Measurements from ENCODE around the gene SESTD1. TPM values are rescaled to one million over a fixed set of nuclear protein-coding genes. Genes with fewer than 3 reads are reported as not detected.
"Not testable (repeated sequence)": the region's sequence is repeated elsewhere in the genome, so short reads cannot be mapped to it uniquely, and the experiment has no call there.

SESTD1 gene
- total RNA-seq, 1 donor from 2014 or later, result 49.2 TPM

GRCh38 chr2:179224361-179224760 lies 40.3 kb downstream of the SESTD1 start:
- Mint-ChIP-seq H3K27me3 (no peaks in the 10 kb centered on the region), H3K27ac (peak overlapping the region; percentile 11), H3K4me3 (no peak overlapping the region), H3K36me3 (ENCODE audit: low read depth) (peaks cover 5% of the 10 kb centered on the region), H3K4me1 (peaks cover 56% of the 10 kb centered on the region), H3K9me3 (no peaks in the 10 kb centered on the region)
- ChIA-PET CTCF (no interaction called here), POLR2A (no interaction called here)
- intact Hi-C loops (cut with micrococcal nuclease), result no loop called here
- ATAC-seq (ENCODE audit: low read depth) (no peak), DNase-seq (no peak)
- no peak for TF ChIP-seq CTCF (IDR thresholded peaks at IDR 0.05)

GRCh38 chr2:179222076-179222475 lies 42.6 kb downstream of the SESTD1 start:
- intact Hi-C loops (cut with micrococcal nuclease), result no loop called here
- H3K36me3 Mint-ChIP-seq (ENCODE audit: low read depth), result peaks cover 4% of the 10 kb centered on the region
- no peak overlapping the region for H3K27ac Mint-ChIP-seq
- POLR2A ChIA-PET, result interaction anchor here (0.7 kb wide), 2 partner anchors 331 to 380 kb away, joined by 3 read pairs; no protein-coding TSS in a partner anchor
- no peak for TF ChIP-seq CTCF (IDR thresholded peaks at IDR 0.05)
- ATAC-seq (ENCODE audit: low read depth), result no peak
- H3K27me3 Mint-ChIP-seq, result no peaks in the 10 kb centered on the region
- CTCF ChIA-PET, result interaction anchor here (1.5 kb wide), 1 partner anchor 225 kb away, joined by 6 read pairs; no protein-coding TSS in a partner anchor
- H3K4me1 Mint-ChIP-seq, result peaks cover 50% of the 10 kb centered on the region
- H3K4me3 Mint-ChIP-seq, result no peak overlapping the region
- DNase-seq, result no peak
- no peaks in the 10 kb centered on the region for H3K9me3 Mint-ChIP-seq

GRCh38 chr2:179218848-179219594 lies 45.6 kb downstream of the SESTD1 start:
- POLR2A ChIA-PET, result no interaction called here
- peak; percentile 71 for ATAC-seq (ENCODE audit: low read depth)
- Mint-ChIP-seq H3K27me3 (no peaks in the 10 kb centered on the region), H3K36me3 (ENCODE audit: low read depth) (peaks cover 4% of the 10 kb centered on the region), H3K4me1 (peaks cover 56% of the 10 kb centered on the region), H3K4me3 (no peak overlapping the region), H3K27ac (peak overlapping the region; percentile 41), H3K9me3 (peaks cover 5% of the 10 kb centered on the region)
- CTCF ChIA-PET, result interaction anchor here (0.6 to 2.9 kb wide), 23 partner anchors 9 to 422 kb away, joined by 3 to 33 read pairs (median 3); no protein-coding TSS in a partner anchor
- intact Hi-C loops (cut with micrococcal nuclease), result loop anchor here (1.0 to 2.0 kb wide), 6 partner anchors 44 to 532 kb away; no protein-coding TSS in a partner anchor
- no peak for DNase-seq
- TF ChIP-seq CTCF (IDR thresholded peaks at IDR 0.05), result peak; percentile 76

GRCh38 chr2:179214671-179215070 lies 50.0 kb downstream of the SESTD1 start:
- H3K4me3 Mint-ChIP-seq; CTCF ChIA-PET; H3K9me3 Mint-ChIP-seq; H3K27me3 Mint-ChIP-seq; POLR2A ChIA-PET; intact Hi-C loops (cut with micrococcal nuclease); DNase-seq; ATAC-seq (ENCODE audit: low read depth): not testable (repeated sequence)
- peaks cover 18% of the 10 kb centered on the region for H3K36me3 Mint-ChIP-seq (ENCODE audit: low read depth)
- peak overlapping the region; percentile 46 for H3K27ac Mint-ChIP-seq
- H3K4me1 Mint-ChIP-seq, result peaks cover 31% of the 10 kb centered on the region

GRCh38 chr2:179211355-179211754 lies 53.3 kb downstream of the SESTD1 start:
- Mint-ChIP-seq H3K9me3 (peaks cover 13% of the 10 kb centered on the region), H3K4me1 (peaks cover 24% of the 10 kb centered on the region), H3K27ac (no peak overlapping the region), H3K36me3 (ENCODE audit: low read depth) (peaks cover 24% of the 10 kb centered on the region), H3K4me3 (no peak overlapping the region), H3K27me3 (no peaks in the 10 kb centered on the region)
- intact Hi-C loops (cut with micrococcal nuclease), result no loop called here
- DNase-seq (no peak), ATAC-seq (ENCODE audit: low read depth) (no peak)
- TF ChIP-seq CTCF (IDR thresholded peaks at IDR 0.05), result no peak
- ChIA-PET CTCF (no interaction called here), POLR2A (no interaction called here)

GRCh38 chr2:179208277-179208676 lies 56.4 kb downstream of the SESTD1 start:
- H3K27me3 Mint-ChIP-seq; H3K27ac Mint-ChIP-seq; H3K4me3 Mint-ChIP-seq; intact Hi-C loops (cut with micrococcal nuclease); CTCF ChIA-PET; POLR2A ChIA-PET; ATAC-seq (ENCODE audit: low read depth); H3K4me1 Mint-ChIP-seq; DNase-seq; H3K9me3 Mint-ChIP-seq: not testable (repeated sequence)
- H3K36me3 Mint-ChIP-seq (ENCODE audit: low read depth), result peaks cover 24% of the 10 kb centered on the region

Measured in activated B cell treated with CpG ODN at 0.5 μM for 24 hours (primary cell).